ENCODE data around the gene TMEM204. TPM values are rescaled to one million over a fixed set of nuclear protein-coding genes. Genes with fewer than 3 reads are reported as not detected.

The TMEM204 gene
- total RNA-seq, 2 experiments from 2014 or later = 12.9 to 14.3 TPM

DNA sequence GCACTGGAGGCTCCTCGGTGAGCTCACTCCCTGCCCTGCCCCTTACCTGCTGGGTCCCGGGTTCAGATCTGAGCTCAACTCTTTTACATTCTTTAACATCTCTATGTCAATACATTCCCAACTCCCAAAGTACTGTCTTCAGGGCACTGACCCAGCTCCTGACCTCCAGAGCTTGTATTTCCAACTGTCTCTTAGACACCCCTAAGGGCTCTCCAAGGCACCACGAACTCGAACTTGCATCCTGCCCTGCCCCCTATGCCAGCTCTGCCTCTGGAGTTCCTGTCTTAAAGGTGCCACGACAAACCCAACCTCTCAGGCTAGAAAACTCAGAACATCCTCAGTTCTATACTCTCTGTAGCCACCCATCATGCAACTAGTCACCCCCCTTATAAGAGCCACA, 39.8 kb downstream of the TMEM204 start:
- no peaks in the 10 kb centered on the region for H3K36me3 Mint-ChIP-seq (ENCODE audit: low read depth)
- intact Hi-C loops (cut with micrococcal nuclease) = no loop called here
- ATAC-seq (no peak), DNase-seq (no peak)
- no peaks in the 10 kb centered on the region for H3K9me3 Mint-ChIP-seq
- ChIA-PET CTCF (interaction anchor here (0.6 kb wide), 1 partner anchor 209 kb away, joined by 3 read pairs; no protein-coding TSS in a partner anchor), POLR2A (interaction anchor here (1.5 kb wide), 1 partner anchor 16 kb away, joined by 3 read pairs; no protein-coding TSS in a partner anchor)
- no peaks in the 10 kb centered on the region for H3K4me1 Mint-ChIP-seq (ENCODE audit: low read depth)
- H3K27me3 Mint-ChIP-seq = no peaks in the 10 kb centered on the region
- TF ChIP-seq, protein P1, sequence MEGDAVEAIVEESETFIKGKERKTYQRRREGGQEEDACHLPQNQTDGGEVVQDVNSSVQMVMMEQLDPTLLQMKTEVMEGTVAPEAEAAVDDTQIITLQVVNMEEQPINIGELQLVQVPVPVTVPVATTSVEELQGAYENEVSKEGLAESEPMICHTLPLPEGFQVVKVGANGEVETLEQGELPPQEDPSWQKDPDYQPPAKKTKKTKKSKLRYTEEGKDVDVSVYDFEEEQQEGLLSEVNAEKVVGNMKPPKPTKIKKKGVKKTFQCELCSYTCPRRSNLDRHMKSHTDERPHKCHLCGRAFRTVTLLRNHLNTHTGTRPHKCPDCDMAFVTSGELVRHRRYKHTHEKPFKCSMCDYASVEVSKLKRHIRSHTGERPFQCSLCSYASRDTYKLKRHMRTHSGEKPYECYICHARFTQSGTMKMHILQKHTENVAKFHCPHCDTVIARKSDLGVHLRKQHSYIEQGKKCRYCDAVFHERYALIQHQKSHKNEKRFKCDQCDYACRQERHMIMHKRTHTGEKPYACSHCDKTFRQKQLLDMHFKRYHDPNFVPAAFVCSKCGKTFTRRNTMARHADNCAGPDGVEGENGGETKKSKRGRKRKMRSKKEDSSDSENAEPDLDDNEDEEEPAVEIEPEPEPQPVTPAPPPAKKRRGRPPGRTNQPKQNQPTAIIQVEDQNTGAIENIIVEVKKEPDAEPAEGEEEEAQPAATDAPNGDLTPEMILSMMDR (IDR thresholded peaks at IDR 0.05) = no peak
- no peak overlapping the region for H3K4me3 Mint-ChIP-seq
- no peak overlapping the region for H3K27ac Mint-ChIP-seq

DNA sequence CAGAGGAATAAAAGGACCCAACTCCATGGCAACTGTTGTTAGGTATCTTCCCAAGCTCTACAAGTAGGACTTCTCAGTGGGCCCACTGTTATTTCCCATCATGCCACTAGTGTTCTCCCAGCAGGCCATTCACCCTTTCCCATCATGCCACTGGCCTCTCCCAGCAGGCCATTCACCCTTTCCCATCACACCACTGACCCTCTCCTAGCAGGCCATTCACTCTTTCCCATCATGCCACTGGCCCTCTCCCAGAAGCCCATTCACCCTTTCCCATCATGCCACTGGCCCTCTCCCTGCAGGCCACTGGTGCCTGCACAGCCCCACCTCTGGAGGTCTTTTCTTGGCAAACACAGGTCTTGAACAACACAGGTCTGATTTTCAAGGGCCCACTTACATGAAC, 42.1 kb downstream of the TMEM204 start:
- H3K27me3 Mint-ChIP-seq = no peaks in the 10 kb centered on the region
- TF ChIP-seq, protein P1 (IDR thresholded peaks at IDR 0.05) = no peak
- no peak overlapping the region for H3K4me3 Mint-ChIP-seq
- CTCF ChIA-PET = no interaction called here
- H3K36me3 Mint-ChIP-seq (ENCODE audit: low read depth) = no peaks in the 10 kb centered on the region
- DNase-seq = no peak
- intact Hi-C loops (cut with micrococcal nuclease) = no loop called here
- no peaks in the 10 kb centered on the region for H3K9me3 Mint-ChIP-seq
- POLR2A ChIA-PET = no interaction called here
- no peak overlapping the region for H3K27ac Mint-ChIP-seq
- no peaks in the 10 kb centered on the region for H3K4me1 Mint-ChIP-seq (ENCODE audit: low read depth)
- ATAC-seq = no peak

- H3K4me1 Mint-ChIP-seq (ENCODE audit: low read depth) = no peaks in the 10 kb centered on the region
- no peak overlapping the region for H3K27ac Mint-ChIP-seq
- intact Hi-C loops (cut with micrococcal nuclease) = no loop called here
- POLR2A ChIA-PET = no interaction called here
- no peak overlapping the region for H3K4me3 Mint-ChIP-seq
- CTCF ChIA-PET = no interaction called here
- TF ChIP-seq, protein P1 (IDR thresholded peaks at IDR 0.05) = no peak
- DNase-seq (peak; percentile 28), ATAC-seq (no peak)
- no peaks in the 10 kb centered on the region for H3K36me3 Mint-ChIP-seq (ENCODE audit: low read depth)
- no peaks in the 10 kb centered on the region for H3K27me3 Mint-ChIP-seq
- H3K9me3 Mint-ChIP-seq = no peaks in the 10 kb centered on the region
These were observed 45.7 kb downstream of the TMEM204 start for GRCh38 chr16:1579214-1579613.

GRCh38 chr16:1580256-1580655, 46.8 kb downstream of the TMEM204 start:
- no peaks in the 10 kb centered on the region for H3K9me3 Mint-ChIP-seq
- H3K36me3 Mint-ChIP-seq (ENCODE audit: low read depth) = no peaks in the 10 kb centered on the region
- TF ChIP-seq, protein P1 (IDR thresholded peaks at IDR 0.05) = no peak
- ATAC-seq (no peak), DNase-seq (no peak)
- ChIA-PET POLR2A (no interaction called here), CTCF (no interaction called here)
- H3K27me3 Mint-ChIP-seq = no peaks in the 10 kb centered on the region
- intact Hi-C loops (cut with micrococcal nuclease) = no loop called here
- no peak overlapping the region for H3K27ac Mint-ChIP-seq
- H3K4me1 Mint-ChIP-seq (ENCODE audit: low read depth) = no peaks in the 10 kb centered on the region
- H3K4me3 Mint-ChIP-seq = no peak overlapping the region

DNA sequence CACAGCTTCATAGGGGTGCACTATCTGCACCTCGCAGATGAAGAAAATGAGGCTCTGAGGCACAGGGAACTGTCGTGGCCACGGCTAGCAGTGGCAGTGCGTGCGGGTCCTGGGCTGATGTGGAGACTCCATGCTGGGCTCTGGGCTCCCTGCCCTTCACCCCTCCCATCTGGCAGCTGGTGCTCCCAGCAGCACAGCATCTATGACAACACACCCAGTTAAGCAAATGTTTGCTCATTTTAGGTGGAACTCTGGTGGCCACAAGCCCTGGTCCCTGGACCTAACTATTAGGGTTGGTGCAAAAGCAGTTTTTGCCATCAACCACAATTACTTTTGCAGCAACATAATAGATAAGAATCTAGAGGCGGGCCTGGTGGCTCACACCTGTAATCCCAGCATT, 47.5 kb downstream of the TMEM204 start:
- POLR2A ChIA-PET = no interaction called here
- intact Hi-C loops (cut with micrococcal nuclease) = no loop called here
- no peak overlapping the region for H3K4me3 Mint-ChIP-seq
- no peaks in the 10 kb centered on the region for H3K27me3 Mint-ChIP-seq
- no peak for DNase-seq
- H3K4me1 Mint-ChIP-seq (ENCODE audit: low read depth) = no peaks in the 10 kb centered on the region
- no peak overlapping the region for H3K27ac Mint-ChIP-seq
- no peak for ATAC-seq
- H3K9me3 Mint-ChIP-seq = no peaks in the 10 kb centered on the region
- CTCF ChIA-PET = no interaction called here
- H3K36me3 Mint-ChIP-seq (ENCODE audit: low read depth) = no peaks in the 10 kb centered on the region
- TF ChIP-seq, protein P1 (IDR thresholded peaks at IDR 0.05) = no peak
